ENCODE measurements around the gene RUFY3.
A peak's percentile ranks its signal among the peaks of the same experiment; 100 is the strongest.
"Not testable (repeated sequence)": the region's sequence is repeated elsewhere in the genome, so short reads cannot be mapped to it uniquely, and the experiment has no call there.

Gene RUFY3

DNA sequence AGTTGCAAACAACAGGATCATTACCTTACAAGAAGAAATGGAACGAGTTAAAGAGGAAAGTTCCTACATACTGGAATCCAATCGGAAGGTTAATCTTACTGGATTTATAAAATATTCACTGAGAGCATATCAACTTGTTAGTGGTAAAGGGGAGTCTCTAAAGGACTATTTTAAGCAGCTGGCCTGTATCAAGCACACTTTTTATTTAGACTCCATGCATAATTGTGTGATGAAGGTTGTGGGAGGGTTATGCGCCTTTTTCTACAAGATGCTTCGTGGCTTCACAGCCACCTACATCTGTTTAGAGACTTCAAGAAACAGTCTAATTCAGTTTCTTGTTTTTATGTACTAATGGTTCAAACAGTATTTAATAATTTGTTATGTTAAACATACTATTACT is 61.3 kb downstream of the RUFY3 start:
- DNase-seq: no peak

DNA sequence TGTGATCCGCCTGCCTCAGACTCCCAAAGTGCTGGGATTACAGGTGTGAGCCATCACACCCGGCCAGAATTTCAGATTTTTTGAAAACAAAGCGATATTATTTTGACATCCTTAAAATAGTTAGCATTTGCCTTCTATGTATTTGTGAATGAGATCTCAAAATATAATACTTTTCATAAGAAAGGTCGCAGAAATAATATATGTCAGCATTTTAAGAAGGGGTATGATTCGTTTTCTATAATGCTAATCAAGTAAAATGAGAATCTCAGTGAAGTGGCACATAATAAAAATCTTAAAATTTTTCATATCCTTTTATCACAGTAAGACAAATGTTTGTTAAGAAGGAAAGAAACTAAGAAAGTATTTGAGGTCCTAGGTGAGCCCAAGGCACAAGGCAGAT is 65.7 kb downstream of the RUFY3 start:
- no peak for DNase-seq

DNA sequence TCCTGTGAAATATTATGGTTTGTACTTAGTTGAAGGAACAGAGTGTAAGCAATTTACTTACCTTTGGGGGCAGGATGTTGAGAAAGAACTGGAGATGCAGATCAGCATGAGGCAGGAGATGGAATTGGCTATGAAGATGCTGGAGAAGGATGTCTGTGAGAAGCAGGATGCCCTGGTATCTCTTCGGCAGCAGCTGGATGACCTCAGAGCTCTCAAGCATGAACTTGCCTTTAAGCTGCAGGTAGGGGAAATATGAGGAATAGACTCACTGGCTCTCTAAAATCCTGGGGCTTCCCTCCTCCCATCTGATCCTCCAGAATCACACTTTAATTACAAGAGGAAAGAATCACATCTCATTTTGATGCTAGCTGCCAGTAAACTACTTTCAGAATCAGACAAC is 67.0 kb downstream of the RUFY3 start:
- DNase-seq: no peak

DNA sequence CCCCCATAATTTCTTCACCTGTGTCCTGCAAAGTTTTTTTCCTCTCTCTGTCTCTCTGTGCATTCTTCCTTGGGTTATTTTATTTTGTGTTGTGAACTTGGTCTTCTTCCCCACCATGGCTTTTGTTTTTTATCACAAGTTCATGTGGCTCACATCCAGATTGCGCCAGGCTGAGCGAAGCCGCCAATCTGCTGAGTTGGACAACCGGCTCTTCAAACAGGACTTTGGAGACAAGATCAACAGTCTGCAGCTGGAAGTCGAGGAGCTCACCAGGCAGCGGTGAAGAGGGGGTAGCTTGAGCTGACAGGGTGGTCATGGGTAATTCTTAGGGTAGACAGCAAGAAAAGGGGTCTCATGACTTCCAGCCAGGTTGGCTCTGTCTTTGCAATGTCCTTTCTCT is 71.9 kb downstream of the RUFY3 start:
- DNase-seq: no peak

DNA sequence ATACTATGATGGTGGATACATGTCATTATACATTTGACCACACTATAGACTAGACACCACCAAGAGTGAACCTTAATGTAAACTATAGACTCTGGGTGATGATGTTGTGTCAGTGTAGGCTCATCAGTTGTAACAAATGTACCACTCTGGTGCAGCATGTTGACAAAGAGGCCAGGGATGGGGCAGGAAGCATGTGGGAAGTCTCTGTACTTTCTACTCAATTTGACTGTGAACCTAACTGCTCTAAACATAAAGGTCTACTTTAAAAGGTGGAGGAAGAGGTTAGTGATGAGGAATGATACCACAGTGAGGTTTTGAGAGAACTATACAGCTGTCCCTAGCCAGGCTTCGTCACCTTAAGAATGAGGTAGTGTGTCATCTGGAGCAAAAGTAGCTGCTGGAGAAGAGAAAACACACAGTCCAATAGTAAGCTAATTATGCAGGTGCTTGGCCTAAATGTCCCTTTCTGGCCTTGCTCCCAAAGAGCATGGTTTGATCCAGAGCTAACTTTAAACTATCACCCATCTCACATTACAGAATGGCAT is 79.6 kb downstream of the RUFY3 start:
- no peak for DNase-seq

DNA sequence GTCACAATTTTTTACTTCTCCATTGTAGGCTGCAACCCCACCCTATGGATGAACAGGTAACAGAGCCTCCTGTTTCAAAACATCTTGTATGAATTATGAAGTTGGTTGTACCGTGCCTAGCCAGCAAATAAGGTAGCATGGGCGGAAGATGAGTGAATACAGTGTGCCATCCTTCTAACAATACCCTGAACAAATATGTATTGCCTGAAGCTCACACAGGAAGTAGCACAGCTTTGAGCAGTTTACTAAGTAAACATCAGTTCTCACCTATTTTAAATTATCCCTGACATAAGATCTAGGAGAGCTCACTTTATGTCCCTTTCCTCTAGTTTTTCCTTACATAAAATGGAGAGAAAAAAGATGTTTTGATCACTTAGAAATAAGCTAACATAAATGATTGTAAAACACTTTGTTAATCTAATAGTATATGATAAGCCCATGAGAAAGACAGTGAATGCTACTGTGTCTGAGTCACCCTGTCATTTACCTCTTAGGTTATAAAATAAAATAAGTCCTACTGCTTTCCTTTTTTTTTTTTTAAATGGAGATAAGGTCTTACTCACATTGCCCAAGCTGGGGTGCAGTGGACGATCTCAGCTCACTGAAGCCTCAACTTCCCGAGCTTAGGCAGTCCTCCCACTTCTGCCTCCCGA is 81.3 kb downstream of the RUFY3 start:
- no peak for DNase-seq

DNA sequence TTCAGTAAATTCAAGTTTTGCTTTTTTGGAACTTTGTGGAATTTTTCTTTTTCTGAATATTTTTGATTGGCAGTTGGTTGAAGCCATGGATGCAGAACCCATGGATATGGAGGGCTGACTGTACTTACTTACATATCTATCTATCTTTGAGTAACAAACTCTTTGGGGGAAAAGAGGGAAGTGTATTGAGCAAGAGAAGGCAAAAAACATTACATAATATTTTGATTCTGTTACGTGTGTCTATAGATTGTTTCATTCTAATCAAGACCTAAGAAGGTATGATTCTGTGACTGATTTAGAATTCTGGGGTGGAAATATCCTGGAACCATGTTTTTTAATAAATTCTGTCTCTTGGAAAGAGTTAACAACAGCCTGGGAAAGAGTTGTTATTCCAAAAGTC is 86.4 kb downstream of the RUFY3 start:
- peak; percentile 38 to 64 for DNase-seq

DNA sequence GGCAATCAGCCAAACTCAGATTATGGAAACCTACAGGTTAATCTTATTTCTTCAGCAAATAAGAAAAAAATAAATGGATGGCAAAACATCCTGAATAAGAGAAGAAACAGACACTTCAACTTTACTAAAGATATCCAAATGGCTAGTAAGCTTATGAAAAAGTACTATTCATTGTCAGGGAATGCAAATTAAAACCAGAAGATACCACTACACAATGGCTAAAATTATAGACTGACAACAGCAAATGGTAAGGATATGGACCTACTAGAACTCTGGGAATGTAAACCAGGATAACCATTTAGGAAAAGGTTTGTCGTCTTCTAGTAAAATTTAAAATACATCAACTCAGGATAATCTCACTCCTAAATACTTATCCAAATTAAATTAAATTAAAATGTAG is 93.6 kb downstream of the RUFY3 start:
- no peak for DNase-seq

DNA sequence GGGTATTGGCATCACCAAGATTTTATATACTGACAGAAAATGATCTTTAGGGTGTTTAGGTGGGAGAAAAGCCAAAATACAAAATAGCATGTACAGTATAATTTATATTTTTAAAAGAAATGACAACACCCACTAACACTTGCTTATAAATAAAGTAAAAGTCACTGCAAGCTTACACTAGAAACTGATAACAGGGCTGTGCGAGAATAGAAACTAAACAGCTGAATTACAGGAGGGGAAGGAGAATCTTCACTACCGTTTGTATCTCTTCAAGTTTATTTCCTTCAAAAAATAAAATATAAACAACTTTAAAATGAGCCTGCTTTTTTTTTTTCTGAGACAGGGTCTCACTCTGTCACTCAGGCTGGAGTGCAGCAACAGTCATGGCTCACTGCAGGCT is 95.1 kb downstream of the RUFY3 start:
- DNase-seq: no peak

DNA sequence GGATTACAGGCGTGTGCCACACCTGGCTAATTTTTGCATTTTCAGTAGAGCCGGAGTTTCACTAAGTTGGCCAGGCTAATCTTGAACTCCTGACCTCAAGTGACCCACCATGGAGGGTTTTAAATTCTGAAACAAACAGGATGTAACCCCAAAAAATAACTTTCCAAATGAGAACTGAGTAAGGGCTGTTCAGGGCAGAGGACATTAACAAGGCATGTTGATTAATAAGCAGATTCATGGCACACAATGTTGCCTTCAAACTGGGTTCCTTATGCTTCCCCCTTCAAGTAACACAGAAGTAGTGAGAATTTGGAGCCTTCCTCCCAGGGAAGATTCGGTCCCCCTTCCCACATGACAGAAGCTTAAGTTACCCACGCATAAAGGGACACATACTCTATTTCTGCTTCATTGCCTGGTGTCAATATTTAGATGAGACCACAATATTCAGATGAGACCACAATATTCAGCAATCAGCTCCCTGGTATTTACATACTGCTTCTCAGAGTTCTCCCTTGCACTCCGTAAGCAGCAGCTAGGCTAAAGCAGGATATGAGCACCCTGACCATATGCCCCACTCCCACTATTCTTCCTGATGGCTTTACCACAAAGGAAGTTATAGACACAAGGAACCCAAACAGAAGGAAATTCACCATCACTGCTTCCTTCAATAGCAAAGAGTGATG is 96.5 kb downstream of the RUFY3 start:
- peak; percentile 47 to 59 for DNase-seq

DNA sequence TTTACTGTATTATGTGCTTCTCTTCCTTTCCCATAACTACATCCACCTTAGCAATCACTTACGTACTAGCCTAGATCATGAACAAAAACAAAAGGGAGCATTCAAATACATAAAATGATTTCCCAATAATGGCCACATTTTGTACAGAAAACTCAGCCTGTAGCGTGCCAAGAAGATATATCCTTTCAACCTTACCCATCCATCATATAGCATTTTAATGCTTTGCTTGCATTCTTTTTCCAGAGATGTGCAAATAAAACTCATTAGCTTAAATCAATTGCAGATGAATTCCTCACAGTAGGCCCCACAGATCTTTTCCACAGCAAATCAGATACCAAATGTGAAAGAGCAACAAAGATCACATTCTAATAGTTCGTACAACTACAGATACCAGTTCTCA is 97.2 kb downstream of the RUFY3 start:
- DNase-seq: no peak

DNA sequence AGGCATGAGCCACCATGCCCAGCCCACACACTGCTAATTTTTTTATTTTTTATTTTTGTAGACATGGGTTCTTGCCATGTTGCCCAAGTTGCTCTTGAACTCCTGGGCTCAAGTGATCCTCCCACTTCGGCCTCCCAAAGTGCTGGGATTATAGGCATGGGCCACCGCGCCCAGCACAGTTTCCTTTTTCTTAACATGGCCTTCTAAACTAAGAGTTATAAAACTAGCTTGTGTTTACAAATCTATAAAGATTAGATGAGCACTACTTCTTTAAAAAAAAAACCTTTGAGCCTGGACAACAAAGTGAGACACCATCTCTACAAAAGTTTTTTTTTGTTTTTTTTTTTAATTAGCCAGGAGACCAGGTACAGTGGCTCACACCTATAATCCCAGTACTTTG is 107.3 kb downstream of the RUFY3 start:
- DNase-seq: no peak

DNA sequence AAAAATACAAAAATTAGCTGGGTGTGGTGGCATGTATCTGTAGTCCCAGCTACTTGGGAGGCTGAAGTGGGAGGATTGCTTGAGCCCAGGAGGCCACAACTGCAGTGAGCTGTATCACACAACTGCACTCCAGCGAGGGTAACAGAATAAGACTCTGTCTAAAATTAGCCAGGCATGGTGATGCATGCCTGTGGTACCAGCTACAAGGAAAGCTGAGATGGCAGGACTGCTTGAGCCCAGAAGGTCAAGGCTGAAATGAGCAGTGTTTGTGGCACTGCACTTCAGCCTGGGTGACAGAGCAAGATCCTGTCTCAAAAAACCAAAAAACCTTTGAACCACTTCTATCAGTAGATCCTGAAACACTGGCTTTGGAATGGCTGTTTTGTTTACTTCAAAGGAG is 107.7 kb downstream of the RUFY3 start:
- DNase-seq: no peak

DNA sequence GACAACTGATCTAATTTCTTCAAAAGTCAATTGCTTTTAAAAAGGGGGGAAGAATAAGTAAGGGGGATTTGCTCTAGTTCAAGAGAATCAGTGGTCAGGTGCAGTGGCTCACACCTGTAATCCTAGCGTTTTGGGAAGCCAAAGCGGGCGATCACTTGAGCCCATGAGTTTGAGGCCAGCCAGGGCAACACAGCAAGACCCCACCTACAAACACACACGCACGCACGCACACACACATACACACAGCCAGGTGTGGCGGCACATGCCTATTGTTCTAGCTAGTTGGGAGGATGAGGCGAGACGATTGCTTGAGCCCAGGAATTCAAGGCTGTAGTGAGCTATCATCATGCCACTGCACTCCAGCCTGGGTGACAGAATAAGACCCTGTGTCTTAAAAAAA is 108.3 kb downstream of the RUFY3 start:
- DNase-seq: no peak

DNA sequence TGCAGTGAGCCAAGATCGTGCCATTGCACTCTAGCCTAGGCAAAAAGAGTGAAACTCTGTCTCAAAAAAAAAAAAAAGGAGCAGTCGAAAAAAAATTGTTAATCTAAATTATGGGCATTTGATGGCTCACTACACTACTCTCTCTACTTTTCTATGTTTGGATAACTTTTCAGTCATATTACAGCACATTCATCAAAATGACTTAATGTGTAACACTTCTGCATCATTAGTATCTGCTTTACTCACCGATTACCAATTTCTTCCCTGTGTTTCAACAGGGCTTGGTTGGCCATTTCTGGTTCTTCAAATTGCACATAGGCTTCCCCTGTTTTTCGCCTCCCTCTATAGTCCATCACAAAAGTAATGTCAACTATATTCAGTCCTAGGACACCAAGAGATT is 109.5 kb downstream of the RUFY3 start:
- no peak for DNase-seq

DNA sequence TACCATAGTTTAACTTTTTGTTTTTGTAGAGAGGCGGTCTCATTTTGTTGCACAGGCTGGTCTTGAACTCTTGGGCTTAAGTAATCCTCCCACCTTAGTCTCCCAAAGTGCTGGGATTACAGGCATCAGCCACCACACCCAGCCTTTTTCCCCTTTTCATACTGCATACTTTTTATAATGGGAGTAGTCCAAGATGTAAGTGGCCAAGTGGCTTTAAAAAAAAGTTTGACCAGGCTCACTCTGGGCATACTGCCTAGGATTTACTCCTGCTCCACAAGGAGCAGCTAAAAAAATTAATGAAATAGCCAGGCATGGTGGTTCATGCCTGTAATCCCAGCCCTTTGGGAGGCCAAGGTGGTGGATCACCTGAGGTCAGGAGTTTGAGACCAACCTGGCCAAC is 111.9 kb downstream of the RUFY3 start:
- no peak for DNase-seq

DNA sequence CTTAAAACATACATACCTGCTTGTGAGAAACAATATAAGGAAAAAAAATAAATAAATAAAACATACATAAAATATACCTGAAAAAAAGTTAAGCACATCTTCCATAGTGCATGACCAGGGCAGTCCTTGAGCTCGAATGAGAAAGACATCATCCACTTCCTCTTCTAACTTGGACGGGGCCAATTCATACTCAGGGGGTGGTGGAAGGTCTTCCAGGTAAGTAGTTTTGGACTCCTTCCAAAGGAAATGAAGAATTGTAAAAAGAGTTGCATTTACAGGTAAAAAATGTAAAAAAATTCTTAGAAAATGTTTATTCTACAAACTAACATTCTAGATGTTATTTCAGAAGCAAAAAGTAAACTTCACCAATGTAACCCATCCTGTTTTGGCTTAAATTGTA is 114.3 kb downstream of the RUFY3 start:
- no peak for DNase-seq

DNA sequence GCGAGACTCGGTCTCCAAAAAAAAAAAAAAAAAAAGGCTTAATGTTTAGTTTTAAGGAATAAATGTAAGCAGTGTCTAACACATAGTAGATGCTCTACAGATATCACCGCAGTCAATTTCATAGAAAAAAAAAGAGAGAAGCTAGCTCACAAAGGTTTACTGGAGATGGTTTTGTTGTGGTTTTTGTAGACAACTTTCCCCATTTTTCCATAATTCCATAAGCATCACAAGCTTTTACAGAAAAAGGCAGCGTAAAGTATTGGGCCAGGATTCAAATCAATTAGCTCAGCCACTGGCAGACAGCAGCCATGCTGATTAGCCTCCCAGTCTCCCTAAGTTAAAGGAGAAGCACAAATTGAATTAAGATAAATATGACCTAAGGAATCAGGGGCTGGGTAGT is 116.4 kb downstream of the RUFY3 start:
- DNase-seq: no peak

DNA sequence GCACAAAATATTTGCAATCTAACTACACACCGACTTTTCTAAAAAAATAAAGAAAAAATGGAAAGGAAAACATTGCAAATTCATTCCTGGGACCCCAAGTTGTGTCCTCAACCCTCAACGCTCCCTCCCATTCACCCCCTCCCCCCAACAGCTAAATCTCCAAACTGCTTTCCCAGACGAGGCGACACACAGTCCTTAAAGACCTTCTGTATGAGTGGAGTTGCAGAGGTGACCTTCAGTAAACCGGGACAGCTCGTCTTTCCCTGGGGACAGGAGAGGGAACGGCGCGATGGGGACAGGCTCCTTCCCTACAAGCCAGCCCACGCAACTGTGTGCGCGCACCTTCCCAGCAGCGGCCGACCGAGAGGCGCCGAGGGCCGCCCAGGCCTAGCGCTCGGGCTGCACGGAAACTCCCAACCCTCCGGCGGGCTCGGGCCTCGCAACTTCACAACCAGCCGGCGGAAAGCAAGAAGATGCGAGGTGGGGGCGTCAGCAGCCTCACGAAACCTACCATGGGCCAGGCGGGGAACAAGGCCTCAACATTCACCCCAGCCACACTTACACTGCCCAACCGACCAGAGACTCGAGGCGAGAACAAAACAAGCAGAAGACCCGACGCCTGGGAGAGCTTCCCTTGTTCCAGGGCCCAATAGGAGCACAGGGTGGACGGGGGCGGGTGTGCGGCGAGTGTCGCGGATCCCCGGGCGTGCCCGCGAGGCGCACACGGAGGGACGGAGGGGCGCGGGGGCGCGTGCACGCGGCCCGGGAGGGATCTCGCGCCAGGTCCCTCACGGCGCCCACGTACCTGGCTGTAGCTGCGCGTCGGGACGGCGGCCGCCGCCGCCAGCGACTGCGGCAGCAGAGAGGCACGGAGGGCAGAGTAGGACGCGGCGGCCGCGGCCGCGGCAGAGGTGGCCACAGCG is 117.2 kb downstream of the RUFY3 start:
- DNase-seq: peak; percentile 70 to 78

DNA sequence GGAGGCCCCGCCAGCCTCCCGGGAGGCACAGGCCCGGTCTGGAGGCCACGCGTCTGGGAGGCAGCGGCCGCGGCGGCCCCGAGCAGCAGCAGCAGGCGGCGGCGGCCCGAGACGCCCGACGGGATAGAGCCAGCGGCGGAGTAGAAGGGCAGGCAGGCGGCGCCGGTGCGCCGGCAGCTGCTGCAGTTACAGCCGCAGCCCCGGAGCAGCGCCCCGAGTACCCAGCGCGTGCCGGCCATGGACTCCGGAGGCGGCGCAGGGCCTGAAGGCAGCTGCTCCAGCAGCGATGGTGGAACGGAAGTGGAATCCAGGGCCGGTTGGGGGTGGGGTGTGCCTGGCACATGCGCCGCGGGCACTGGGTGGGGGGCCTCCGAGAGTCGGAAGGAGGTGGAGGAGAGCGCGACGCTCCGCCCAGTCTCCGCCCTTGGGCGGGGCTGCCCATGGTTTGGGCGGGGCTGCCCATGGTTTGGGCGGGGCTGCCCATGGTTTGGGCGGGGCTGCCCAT is 117.9 kb downstream of the RUFY3 start, which contains the start of gene GRSF1:
TSS of gene GRSF1 (minus strand) at position 302 of the 505 bp plus-strand sequence. CDS start at position 239, 63 bp downstream.
- peak; percentile 88 to 93 for DNase-seq

DNA sequence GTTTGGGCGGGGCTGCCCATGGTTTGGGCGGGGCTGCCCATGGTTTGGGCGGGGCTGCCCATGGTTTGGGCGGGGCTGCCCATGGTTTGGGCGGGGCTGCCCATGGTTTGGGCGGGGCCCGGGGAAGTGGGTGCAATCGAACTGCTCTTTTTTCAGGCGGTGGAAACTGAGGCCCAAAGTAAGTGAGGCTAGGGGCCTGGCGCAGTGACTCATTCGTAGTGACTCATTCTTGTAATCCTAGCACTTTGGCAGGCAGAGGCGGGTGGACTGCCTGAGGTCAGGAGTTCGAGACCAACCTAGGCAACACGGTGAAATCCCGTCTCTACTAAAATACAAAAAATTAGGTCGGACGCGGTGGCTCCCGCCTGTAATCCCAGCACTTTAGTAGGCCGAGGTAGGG is 118.4 kb downstream of the RUFY3 start:
- DNase-seq: peak in 1 of 2 donors; percentile 16

DNA sequence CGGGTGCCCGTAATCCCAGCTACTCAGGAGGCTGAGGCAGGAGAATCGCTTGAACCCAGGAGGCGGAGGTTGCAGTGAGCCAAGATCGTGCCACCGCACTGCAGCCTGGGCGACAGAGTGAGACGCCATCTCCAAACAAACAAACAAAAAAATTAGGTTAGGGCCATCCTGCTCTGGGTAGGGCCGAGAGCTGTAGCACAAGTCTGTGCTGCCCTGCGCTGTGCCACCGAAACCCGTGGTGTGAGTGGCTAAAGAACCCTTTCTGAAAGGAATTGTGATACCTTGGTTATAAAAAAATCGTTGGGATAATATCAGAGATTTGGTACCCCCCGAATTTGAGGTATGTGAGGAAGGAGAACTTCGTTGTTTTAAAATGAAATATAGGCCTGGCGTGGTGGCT is 118.9 kb downstream of the RUFY3 start:
- DNase-seq: not testable (repeated sequence)

DNA sequence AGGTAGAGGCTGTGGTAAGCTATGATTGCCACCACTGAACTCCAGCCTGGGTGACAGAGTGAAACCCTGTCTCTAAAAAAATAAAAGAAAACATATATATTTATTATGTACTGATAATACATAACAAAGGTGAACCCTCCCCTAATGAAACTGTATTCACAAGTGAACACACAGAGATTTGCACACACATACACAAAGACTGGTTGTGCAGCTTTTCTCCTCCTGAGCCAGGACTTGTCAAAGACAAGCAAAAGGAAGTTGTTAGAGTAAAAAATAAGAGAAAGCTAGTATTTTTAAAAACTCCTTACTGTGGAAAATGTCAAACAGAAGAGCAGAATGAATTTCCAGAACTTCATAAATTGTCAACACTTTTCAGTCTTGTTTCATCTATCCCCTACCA is 119.4 kb downstream of the RUFY3 start:
- DNase-seq: no peak
